ENCODE measurements around the gene PAEP.

The PAEP gene

GRCh38 chr9:135580664-135581380 is 19.3 kb downstream of the PAEP start:
- no peak for DNase-seq

- no peak for DNase-seq
Observed at GRCh38 chr9:135581636-135582426, 20.3 kb downstream of the PAEP start.

GRCh38 chr9:135582541-135582940 is 21.0 kb downstream of the PAEP start:
- DNase-seq, result no peak

- no peak for DNase-seq
Observed at GRCh38 chr9:135582966-135583687, 21.6 kb downstream of the PAEP start.

- DNase-seq, result no peak
Observed at GRCh38 chr9:135583688-135584011, 22.1 kb downstream of the PAEP start.

- no peak for DNase-seq
Observed at GRCh38 chr9:135584371-135584770, 22.8 kb downstream of the PAEP start.

- no peak for DNase-seq
Observed at GRCh38 chr9:135584934-135585333, 23.4 kb downstream of the PAEP start.

- no peak for DNase-seq
Observed at GRCh38 chr9:135586601-135587109, 25.1 kb downstream of the PAEP start.

GRCh38 chr9:135587658-135588057 is 26.1 kb downstream of the PAEP start:
- no peak for DNase-seq

- DNase-seq, result no peak
Observed at GRCh38 chr9:135588371-135588770, 26.8 kb downstream of the PAEP start.

GRCh38 chr9:135588886-135589595 is 27.5 kb downstream of the PAEP start:
- no peak for DNase-seq

- DNase-seq, result no peak
Observed at GRCh38 chr9:135589596-135590485, 28.3 kb downstream of the PAEP start.

GRCh38 chr9:135590486-135591079 is 29.0 kb downstream of the PAEP start:
- DNase-seq, result no peak

- DNase-seq, result no peak
Observed at GRCh38 chr9:135591506-135592330, 30.2 kb downstream of the PAEP start.

- DNase-seq, result no peak
Observed at GRCh38 chr9:135592331-135592590, 30.7 kb downstream of the PAEP start.

- DNase-seq, result no peak
Observed at GRCh38 chr9:135592625-135593024, 31.1 kb downstream of the PAEP start.

GRCh38 chr9:135596211-135596610 is 34.7 kb downstream of the PAEP start:
- no peak for DNase-seq

- DNase-seq, result no peak
Observed at GRCh38 chr9:135600296-135600817, 38.8 kb downstream of the PAEP start.

- no peak for DNase-seq
Observed at GRCh38 chr9:135601988-135602387, 40.4 kb downstream of the PAEP start.

- no peak for DNase-seq
Observed at GRCh38 chr9:135602789-135603481, 41.4 kb downstream of the PAEP start.

Measured in NCI-H2227 treated with DMSO at 0.1 percent for 48 hours (cell line).